Uterus (tissue), 4 donors: ENCODE data around the gene TIMM21. TPM values are rescaled to one million over a fixed set of nuclear protein-coding genes. Genes with fewer than 3 reads are reported as not detected.

ENCODE experiments used
- DNase-seq, 2 donors: peaks; one replicate each; pipeline ENCODE4 v3.0.0-alpha.2; 2019 to 2020
- H3K27ac ChIP-seq, 2 donors: fragments of 200-600 bp; sonication (generic); 1 replicate in 1 of 2; 2 replicates in 1 of 2; pipeline ENCODE4 v1.5.1; 2016 to 2018
- H3K27me3 ChIP-seq, 2 donors: fragments of 200-600 bp; sonication (generic); one replicate each; pipeline ENCODE4 v1.5.1; 2018 to 2019; ENCODE audit warnings: control low read depth in 1 of 2
- H3K36me3 ChIP-seq, 2 donors: fragments of 200-600 bp; sonication (generic); one replicate each; pipeline ENCODE4 v1.5.1; 2019; ENCODE audit warnings: control low read depth in 1 of 2
- H3K4me1 ChIP-seq, 2 donors: fragments of 200-600 bp; sonication (generic); one replicate each; pipeline ENCODE4 v1.5.1; 2018 to 2019; ENCODE audit warnings: control low read depth in 1 of 2
- H3K4me3 ChIP-seq, 2 donors: fragments of 200-600 bp; sonication (generic); 1 replicate in 1 of 2; 2 replicates in 1 of 2; pipeline ENCODE4 v1.5.1; 2018 to 2019; ENCODE audit warnings: mild to moderate bottlenecking in 1 of 2
- H3K9me3 ChIP-seq, 2 donors: fragments of 200-600 bp; sonication (generic); one replicate each; pipeline ENCODE4 v1.5.1; 2019; ENCODE audit warnings: control low read depth in 1 of 2
- CTCF ChIP-seq, 4 experiments: fragments of 200-600 bp in 2 of 4; fragments of 450-650 bp in 2 of 4; sonication (generic) in 2 of 4; IDR thresholded peaks; one replicate each; pipeline ENCODE4 v1.5.1; 2016 to 2019; ENCODE audit warnings: antibody characterized with exemption in 4 of 4, mild to moderate bottlenecking in 2 of 4, moderate library complexity in 1 of 4
- POLR2A ChIP-seq, 2 donors: fragments of 450-650 bp; IDR thresholded peaks; one replicate each; pipeline ENCODE4 v1.6.1; 2016; ENCODE audit warnings: antibody characterized with exemption in 2 of 2, mild to moderate bottlenecking in 1 of 2, moderate library complexity in 1 of 2
- intact Hi-C: fragments of 100-400 bp; cut with DNase I; formaldehyde crosslinking; loops from one replicate; pipeline ENCODE4 v1.15.1; 2023; ENCODE audit warnings: low total_unique reads
- total RNA-seq, 4 donors: library from RNA; depleted of rRNA in 3 of 4; stranded (reverse); fragments of >200 nt in 3 of 4; gene quantifications; one replicate each; pipeline versions ENCODE4 v1.1.0 to v1.2.4, GENCODE V29; 2014 to 2023
- donor health status: DM: yes; HTN: yes; CAD: no.

The TIMM21 gene
- total RNA-seq, 4 donors from 2014 or later = 15.0 to 44.0 (median 17.2) TPM

GRCh38 chr18:74152857-74153256 lies 4.5 kb downstream of the TIMM21 start:
- H3K36me3 ChIP-seq = no peaks in the 10 kb centered on the region
- H3K4me1 ChIP-seq = peaks cover 0 to 6% of the 10 kb centered on the region in 2 donors
- no peak overlapping the region for H3K4me3 ChIP-seq
- H3K9me3 ChIP-seq = no peaks in the 10 kb centered on the region
- no peak for DNase-seq
- no peak for TF ChIP-seq CTCF (IDR thresholded peaks at IDR 0.05)
- TF ChIP-seq POLR2A (IDR thresholded peaks at IDR 0.05) = no peak
- no peaks in the 10 kb centered on the region for H3K27me3 ChIP-seq
- no peak overlapping the region for H3K27ac ChIP-seq
- intact Hi-C loops = no loop called here

GRCh38 chr18:74153377-74153776 lies 5.1 kb downstream of the TIMM21 start:
- Histone ChIP-seq H3K4me3 (no peak overlapping the region), H3K4me1 (peaks cover 0 to 6% of the 10 kb centered on the region in 2 donors), H3K9me3 (no peaks in the 10 kb centered on the region), H3K27ac (no peak overlapping the region), H3K36me3 (no peaks in the 10 kb centered on the region), H3K27me3 (no peaks in the 10 kb centered on the region)
- TF ChIP-seq CTCF (IDR thresholded peaks at IDR 0.05) (no peak), POLR2A (IDR thresholded peaks at IDR 0.05) (no peak)
- no peak for DNase-seq
- intact Hi-C loops = no loop called here

- Histone ChIP-seq H3K9me3 (no peaks in the 10 kb centered on the region), H3K4me1 (peaks cover 0 to 6% of the 10 kb centered on the region in 2 donors), H3K27ac (no peak overlapping the region), H3K27me3 (no peaks in the 10 kb centered on the region), H3K4me3 (no peak overlapping the region), H3K36me3 (no peaks in the 10 kb centered on the region)
- TF ChIP-seq POLR2A (IDR thresholded peaks at IDR 0.05) (no peak), CTCF (IDR thresholded peaks at IDR 0.05) (no peak)
- intact Hi-C loops = no loop called here
- DNase-seq = no peak
Observed at GRCh38 chr18:74153793-74154192, 5.5 kb downstream of the TIMM21 start.

GRCh38 chr18:74154716-74155115 lies 6.4 kb downstream of the TIMM21 start:
- Histone ChIP-seq H3K4me3 (no peak overlapping the region), H3K9me3 (no peaks in the 10 kb centered on the region), H3K27me3 (no peaks in the 10 kb centered on the region), H3K4me1 (peaks cover 0 to 1% of the 10 kb centered on the region in 2 donors), H3K27ac (no peak overlapping the region), H3K36me3 (no peaks in the 10 kb centered on the region)
- TF ChIP-seq POLR2A (IDR thresholded peaks at IDR 0.05) = no peak
- TF ChIP-seq CTCF (IDR thresholded peaks at IDR 0.05) = no peak
- no peak for DNase-seq
- intact Hi-C loops = no loop called here

GRCh38 chr18:74155276-74155675 lies 7.0 kb downstream of the TIMM21 start:
- Histone ChIP-seq H3K36me3 (no peaks in the 10 kb centered on the region), H3K27ac (no peak overlapping the region), H3K4me1 (no peaks in the 10 kb centered on the region), H3K4me3 (no peak overlapping the region), H3K9me3 (no peaks in the 10 kb centered on the region), H3K27me3 (no peaks in the 10 kb centered on the region)
- no peak for DNase-seq
- TF ChIP-seq POLR2A (IDR thresholded peaks at IDR 0.05) (no peak), CTCF (IDR thresholded peaks at IDR 0.05) (no peak)
- intact Hi-C loops = no loop called here
